ENCODE measurements around the gene OSBPL1A. TPM values are rescaled to one million over a fixed set of nuclear protein-coding genes. Genes with fewer than 3 reads are reported as not detected.

The OSBPL1A gene
- total RNA-seq, 4 donors from 2014 or later: 19.1 to 46.7 (median 24.8) TPM

- intact Hi-C loops (cut with DNase I; ENCODE audit: low total_unique reads): no loop called here
- H3K4me3 ChIP-seq (ENCODE audit: low read depth, poor library complexity, severe bottlenecking): no peak overlapping the region
- TF ChIP-seq CTCF (IDR thresholded peaks at IDR 0.05) (no peak), POLR2A (IDR thresholded peaks at IDR 0.05) (no peak)
- DNase-seq (ENCODE audit: low spot score in 2 of 2): no peak
- 85 to 95% methylated on average over 9 of the region's 9 CpGs for WGBS, 2 donors
Observed at GRCh38 chr18:24198461-24198860, 199.2 kb downstream of the OSBPL1A start.

- no peak overlapping the region for H3K4me3 ChIP-seq (ENCODE audit: low read depth, poor library complexity, severe bottlenecking)
- 61 to 75% methylated on average over 1 of the region's 1 CpG for WGBS, 2 donors
- intact Hi-C loops (cut with DNase I; ENCODE audit: low total_unique reads): no loop called here
- TF ChIP-seq CTCF (IDR thresholded peaks at IDR 0.05) (no peak), POLR2A (IDR thresholded peaks at IDR 0.05) (no peak)
- no peak for DNase-seq (ENCODE audit: low spot score in 2 of 2)
Observed at GRCh38 chr18:24197412-24197811, 200.2 kb downstream of the OSBPL1A start.

GRCh38 chr18:24196764-24197163 is 200.9 kb downstream of the OSBPL1A start:
- 91% methylated on average over 4 of the region's 4 CpGs for WGBS, 2 donors
- intact Hi-C loops (cut with DNase I; ENCODE audit: low total_unique reads): no loop called here
- H3K4me3 ChIP-seq (ENCODE audit: low read depth, poor library complexity, severe bottlenecking): no peak overlapping the region
- no peak for TF ChIP-seq CTCF (IDR thresholded peaks at IDR 0.05)
- no peak for TF ChIP-seq POLR2A (IDR thresholded peaks at IDR 0.05)
- no peak for DNase-seq (ENCODE audit: low spot score in 2 of 2)

GRCh38 chr18:24195296-24196053 is 202.1 kb downstream of the OSBPL1A start:
- DNase-seq (ENCODE audit: low spot score in 2 of 2): no peak
- 92 to 94% methylated on average over 9 of the region's 9 CpGs for WGBS, 2 donors
- TF ChIP-seq POLR2A (IDR thresholded peaks at IDR 0.05) (no peak), CTCF (IDR thresholded peaks at IDR 0.05) (no peak)
- no peak overlapping the region for H3K4me3 ChIP-seq (ENCODE audit: low read depth, poor library complexity, severe bottlenecking)
- intact Hi-C loops (cut with DNase I; ENCODE audit: low total_unique reads): no loop called here

GRCh38 chr18:24190590-24190989 is 207.0 kb downstream of the OSBPL1A start:
- intact Hi-C loops (cut with DNase I; ENCODE audit: low total_unique reads): no loop called here
- DNase-seq (ENCODE audit: low spot score in 2 of 2): no peak
- H3K4me3 ChIP-seq (ENCODE audit: low read depth, poor library complexity, severe bottlenecking): no peak overlapping the region
- 53 to 61% methylated on average over 2 of the region's 2 CpGs for WGBS, 2 donors
- TF ChIP-seq POLR2A (IDR thresholded peaks at IDR 0.05) (no peak), CTCF (IDR thresholded peaks at IDR 0.05) (no peak)

All from lower leg skin (tissue), 4 donors.